Keratinocyte (primary cell): Measurements from ENCODE around the gene ARSB. TPM values are rescaled to one million over a fixed set of nuclear protein-coding genes. Genes with fewer than 3 reads are reported as not detected.

ENCODE experiments used
- DNase-seq: peaks from one replicate; pipeline ENCODE4 v3.0.0-alpha.2; 2011; ENCODE audit warnings: low read depth, missing footprints, low spot score
- FAIRE-seq: peaks from 2 replicates; lab custom pipeline; 2011; peaks lifted over from hg19 to GRCh38; lab: Jason Lieb, UNC
- H2AFZ ChIP-seq: 2 replicates; pipeline ENCODE4 v1.6.0; 2012; ENCODE audit warnings: low read length, control low read depth, inconsistent platforms; ENCODE audit not compliant: control insufficient read depth
- H3K27ac ChIP-seq: 2 replicates; pipeline ENCODE4 v1.5.1; 2011; ENCODE audit warnings: low read length; ENCODE audit not compliant: control insufficient read depth, insufficient read depth
- H3K27me3 ChIP-seq: 3 replicates; pipeline ENCODE4 v1.6.0; 2011; ENCODE audit warnings: low read length; ENCODE audit not compliant: control insufficient read depth, insufficient read depth; ENCODE audit errors: extremely low read depth
- H3K36me3 ChIP-seq, 2 experiments: 2 replicates in 1 of 2; 3 replicates in 1 of 2; pipeline ENCODE4 v1.5.1; 2011; ENCODE audit warnings: low read length in 2 of 2, mild to moderate bottlenecking in 1 of 2; ENCODE audit not compliant: control insufficient read depth in 2 of 2, insufficient read depth in 2 of 2; ENCODE audit errors: extremely low read depth in 1 of 2
- H3K4me1 ChIP-seq: 3 replicates; pipeline ENCODE4 v1.5.1; 2011; ENCODE audit warnings: low read length; ENCODE audit not compliant: control insufficient read depth, insufficient read depth; ENCODE audit errors: extremely low read depth
- H3K4me2 ChIP-seq: 3 replicates; pipeline ENCODE4 v1.6.0; 2011; ENCODE audit warnings: low read depth, low read length; ENCODE audit not compliant: control insufficient read depth, insufficient read depth; ENCODE audit errors: extremely low read depth
- H3K4me3 ChIP-seq, 3 experiments: fragments of 200-600 bp in 1 of 3; sonication (generic) in 1 of 3; 2 replicates in 2 of 3; 3 replicates in 1 of 3; pipeline ENCODE4 v1.5.1; 2011 to 2016; ENCODE audit warnings: low read length in 3 of 3, mild to moderate bottlenecking in 3 of 3, control low read depth in 2 of 3, inconsistent platforms in 1 of 3, low read depth in 1 of 3, mixed read lengths in 1 of 3, mixed run types in 1 of 3, moderate library complexity in 1 of 3; ENCODE audit not compliant: control insufficient read depth in 2 of 3, insufficient read depth in 2 of 3; ENCODE audit errors: extremely low read depth in 1 of 3
- H3K79me2 ChIP-seq: 2 replicates; pipeline ENCODE4 v1.6.0; 2012; ENCODE audit warnings: low read length; ENCODE audit not compliant: control insufficient read depth, insufficient read depth
- H3K9ac ChIP-seq: 3 replicates; pipeline ENCODE4 v1.6.0; 2011; ENCODE audit warnings: low read length; ENCODE audit not compliant: control insufficient read depth, insufficient read depth; ENCODE audit errors: extremely low read depth
- H3K9me1 ChIP-seq: 3 replicates; pipeline ENCODE4 v1.6.0; 2011; ENCODE audit warnings: low read length; ENCODE audit not compliant: control insufficient read depth, insufficient read depth; ENCODE audit errors: extremely low read depth
- H3K9me3 ChIP-seq: 2 replicates; pipeline ENCODE4 v1.5.1; 2012; ENCODE audit warnings: low read depth, low read length; ENCODE audit not compliant: control insufficient read depth
- H4K20me1 ChIP-seq: 3 replicates; pipeline ENCODE4 v1.6.0; 2011; ENCODE audit warnings: low read length; ENCODE audit not compliant: control insufficient read depth, insufficient read depth; ENCODE audit errors: extremely low read depth
- EZH2 ChIP-seq: IDR thresholded peaks from one replicate; pipeline ENCODE4 v1.6.1; 2012; ENCODE audit warnings: inconsistent platforms, mild to moderate bottlenecking, low read length, moderate library complexity
- dilution Hi-C: fragments of 300-500 bp; cut with MboI; formaldehyde crosslinking; loops from one replicate; pipeline ENCODE4 v1.7.0; 2020; ENCODE audit warnings: low sequenced_read_pairs; ENCODE audit not compliant: extremely low pct_ligation_motif_present
- polyA plus RNA-seq, 5 experiments: library from polyadenylated mRNA; depleted of rRNA in 3 of 5; stranded (reverse) in 3 of 5; stranded (forward) in 1 of 5; unstranded in 1 of 5; fragments of >200 nt; gene quantifications; 1 replicate in 1 of 5; 2 replicates in 3 of 5; 3 replicates in 1 of 5; pipeline versions ENCODE4 v1.2.1 to v1.2.3, GENCODE V29; 2011 to 2012; ENCODE audit warnings: missing spikeins in 2 of 5, low read depth in 1 of 5, low replicate concordance in 1 of 5
- TF ChIP-seq, protein P1 (sequence below), 3 experiments: IDR thresholded peaks in 1 of 3; conservative IDR thresholded peaks in 1 of 3; optimal IDR thresholded peaks in 1 of 3; 2 replicates in 2 of 3; 3 replicates in 1 of 3; pipeline versions ENCODE3 to v1.5.1; 2011; ENCODE audit warnings: low read length in 3 of 3, mild to moderate bottlenecking in 3 of 3, moderate library complexity in 2 of 3, control low read depth in 1 of 3, inconsistent platforms in 1 of 3; ENCODE audit not compliant: insufficient read depth in 2 of 3; ENCODE audit errors: extremely low read depth in 1 of 3

ARSB gene
- polyA plus RNA-seq, 1 donor (not counting 4 experiments of a cell fraction or from before 2014, with no cell fraction given), result 4.5 TPM

- no peak overlapping the region for H3K4me2 ChIP-seq
- H3K9ac ChIP-seq, result no peak overlapping the region
- H3K9me1 ChIP-seq, result no peaks in the 10 kb centered on the region
- FAIRE-seq (no peak), DNase-seq (no peak)
- dilution Hi-C loops, result no loop called here
- no peak overlapping the region for H3K4me3 ChIP-seq
- H3K27me3 ChIP-seq, result no peaks in the 10 kb centered on the region
- no peaks in the 10 kb centered on the region for H3K36me3 ChIP-seq
- no peaks in the 10 kb centered on the region for H3K4me1 ChIP-seq
- no peaks in the 10 kb centered on the region for H3K9me3 ChIP-seq
- H4K20me1 ChIP-seq, result no peaks in the 10 kb centered on the region
- TF ChIP-seq, protein P1, sequence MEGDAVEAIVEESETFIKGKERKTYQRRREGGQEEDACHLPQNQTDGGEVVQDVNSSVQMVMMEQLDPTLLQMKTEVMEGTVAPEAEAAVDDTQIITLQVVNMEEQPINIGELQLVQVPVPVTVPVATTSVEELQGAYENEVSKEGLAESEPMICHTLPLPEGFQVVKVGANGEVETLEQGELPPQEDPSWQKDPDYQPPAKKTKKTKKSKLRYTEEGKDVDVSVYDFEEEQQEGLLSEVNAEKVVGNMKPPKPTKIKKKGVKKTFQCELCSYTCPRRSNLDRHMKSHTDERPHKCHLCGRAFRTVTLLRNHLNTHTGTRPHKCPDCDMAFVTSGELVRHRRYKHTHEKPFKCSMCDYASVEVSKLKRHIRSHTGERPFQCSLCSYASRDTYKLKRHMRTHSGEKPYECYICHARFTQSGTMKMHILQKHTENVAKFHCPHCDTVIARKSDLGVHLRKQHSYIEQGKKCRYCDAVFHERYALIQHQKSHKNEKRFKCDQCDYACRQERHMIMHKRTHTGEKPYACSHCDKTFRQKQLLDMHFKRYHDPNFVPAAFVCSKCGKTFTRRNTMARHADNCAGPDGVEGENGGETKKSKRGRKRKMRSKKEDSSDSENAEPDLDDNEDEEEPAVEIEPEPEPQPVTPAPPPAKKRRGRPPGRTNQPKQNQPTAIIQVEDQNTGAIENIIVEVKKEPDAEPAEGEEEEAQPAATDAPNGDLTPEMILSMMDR (optimal IDR thresholded peaks at IDR 0.05 in 1 of 3, IDR thresholded peaks at IDR 0.05 in 1 of 3, conservative IDR thresholded peaks at IDR 0.05 in 1 of 3; ENCODE audit: extremely low read depth in 1 of 3, insufficient read depth in 2 of 3, low read length in 3 of 3), result no peak
- no peak for TF ChIP-seq EZH2
- H2AFZ ChIP-seq, result no peak overlapping the region
- H3K79me2 ChIP-seq, result no peaks in the 10 kb centered on the region
- no peak overlapping the region for H3K27ac ChIP-seq
Measured at GRCh38 chr5:78908173-78909061, 76.7 kb downstream of the ARSB start.

- dilution Hi-C loops, result no loop called here
- Histone ChIP-seq H3K27ac (no peak overlapping the region), H3K79me2 (no peaks in the 10 kb centered on the region), H2AFZ (no peak overlapping the region), H3K9ac (no peak overlapping the region), H3K4me2 (no peak overlapping the region), H3K9me3 (no peaks in the 10 kb centered on the region), H3K9me1 (no peaks in the 10 kb centered on the region), H3K4me1 (no peaks in the 10 kb centered on the region), H3K4me3 (no peak overlapping the region), H4K20me1 (no peaks in the 10 kb centered on the region), H3K36me3 (no peaks in the 10 kb centered on the region), H3K27me3 (no peaks in the 10 kb centered on the region)
- no peak for DNase-seq
- no peak for TF ChIP-seq EZH2
- TF ChIP-seq, protein P1 (optimal IDR thresholded peaks at IDR 0.05 in 1 of 3, IDR thresholded peaks at IDR 0.05 in 1 of 3, conservative IDR thresholded peaks at IDR 0.05 in 1 of 3; ENCODE audit: extremely low read depth in 1 of 3, insufficient read depth in 2 of 3, low read length in 3 of 3), result no peak
- no peak for FAIRE-seq
Measured at GRCh38 chr5:78907255-78907891, 77.7 kb downstream of the ARSB start.
